OCI-LY1 (cell line): ENCODE data around the gene DYRK3.
"Not testable (repeated sequence)": the region's sequence is repeated elsewhere in the genome, so short reads cannot be mapped to it uniquely, and the experiment has no call there.

Experiments
- H2AFZ ChIP-seq: fragments of 200-600 bp; sonication (generic), shearing (Covaris generic); 2 replicates; pipeline ENCODE4 v1.6.0; 2014; ENCODE audit warnings: antibody characterized with exemption, mild to moderate bottlenecking, low read length
- H3F3A ChIP-seq: fragments of 200-600 bp; sonication (generic), shearing (Covaris generic); 2 replicates; pipeline ENCODE4 v1.6.0; 2014; ENCODE audit warnings: mild to moderate bottlenecking, antibody characterized with exemption, low read length, moderate library complexity; ENCODE audit not compliant: insufficient read depth
- H3K27ac ChIP-seq: fragments of 200-600 bp; sonication (generic); 2 replicates; pipeline ENCODE4 v1.5.1; 2014; ENCODE audit warnings: low read length, mixed run types, mild to moderate bottlenecking, low read depth; ENCODE audit not compliant: poor library complexity, severe bottlenecking
- H3K27me3 ChIP-seq: fragments of 200-600 bp; sonication (generic); 2 replicates; pipeline ENCODE4 v1.6.0; 2014; ENCODE audit warnings: antibody characterized with exemption, mild to moderate bottlenecking, low read length, moderate library complexity; ENCODE audit not compliant: insufficient read depth
- H3K36me3 ChIP-seq: fragments of 200-600 bp; sonication (generic); 2 replicates; pipeline ENCODE4 v1.6.1; 2014; ENCODE audit warnings: mild to moderate bottlenecking, antibody characterized with exemption, low read length, moderate library complexity, mixed read lengths; ENCODE audit not compliant: insufficient read depth
- H3K4me1 ChIP-seq: fragments of 200-600 bp; sonication (generic); 2 replicates; pipeline ENCODE4 v1.5.1; 2014; ENCODE audit warnings: mild to moderate bottlenecking, low read length, moderate library complexity; ENCODE audit not compliant: insufficient read depth, severe bottlenecking
- H3K4me2 ChIP-seq: fragments of 200-600 bp; sonication (generic), shearing (Covaris generic); 2 replicates; pipeline ENCODE4 v1.6.1; 2014; ENCODE audit warnings: low read length
- H3K4me3 ChIP-seq: fragments of 200-600 bp; sonication (generic); 2 replicates; pipeline ENCODE4 v1.5.1; 2014; ENCODE audit warnings: low read length, low read depth, mild to moderate bottlenecking, mixed read lengths; ENCODE audit not compliant: poor library complexity, severe bottlenecking
- H3K79me2 ChIP-seq: fragments of 200-600 bp; shearing (Covaris generic); 2 replicates; pipeline ENCODE4 v1.6.1; 2016; ENCODE audit warnings: mixed run types, low read length, mixed read lengths; ENCODE audit not compliant: insufficient read depth
- H3K9ac ChIP-seq: fragments of 200-600 bp; sonication (generic), shearing (Covaris generic); 2 replicates; pipeline ENCODE4 v1.6.1; 2014; ENCODE audit warnings: mild to moderate bottlenecking, low read length, mixed read lengths
- H3K9me2 ChIP-seq: fragments of 200-600 bp; sonication (generic), shearing (Covaris generic); 2 replicates; pipeline ENCODE4 v1.6.1; 2014; ENCODE audit warnings: low read depth, mild to moderate bottlenecking, low read length, mixed read lengths
- H3K9me3 ChIP-seq: fragments of 200-600 bp; shearing (Covaris generic); 2 replicates; pipeline ENCODE4 v1.6.1; 2014; ENCODE audit warnings: low read length, mixed read lengths
- H4K20me1 ChIP-seq: fragments of 200-600 bp; sonication (generic), shearing (Covaris generic); 2 replicates; pipeline ENCODE4 v1.6.0; 2016; ENCODE audit warnings: mild to moderate bottlenecking, low read length; ENCODE audit not compliant: insufficient read depth
- CTCF ChIP-seq: fragments of 200-600 bp; sonication (generic), shearing (Covaris generic); IDR thresholded peaks from 2 replicates; pipeline ENCODE4 v1.5.1; 2017; ENCODE audit warnings: mild to moderate bottlenecking, antibody characterized with exemption, low read length, moderate library complexity, mixed read lengths
- EZH2 ChIP-seq: fragments of 200-600 bp; sonication (generic), shearing (Covaris generic); IDR thresholded peaks from 2 replicates; pipeline ENCODE4 v1.8.0; 2017; ENCODE audit warnings: borderline replicate concordance, mixed run types, mild to moderate bottlenecking, antibody characterized with exemption, low read length, moderate library complexity, mixed read lengths

The DYRK3 gene

GRCh38 chr1:206609229-206609991, 25.9 kb upstream of the DYRK3 start:
- H4K20me1 ChIP-seq, result no peaks in the 10 kb centered on the region
- H3K4me1 ChIP-seq, result peaks cover 12% of the 10 kb centered on the region
- H3F3A ChIP-seq, result 0 out of 2 replicates have a peak, but pooled peaks cover 3% of the 10 kb centered on the region
- H2AFZ ChIP-seq, result no peak overlapping the region
- no peaks in the 10 kb centered on the region for H3K27me3 ChIP-seq
- no peaks in the 10 kb centered on the region for H3K9me3 ChIP-seq
- H3K9me2 ChIP-seq, result no peaks in the 10 kb centered on the region
- H3K4me2 ChIP-seq, result no peak overlapping the region
- TF ChIP-seq EZH2 (no peak), CTCF (no peak)
- H3K27ac ChIP-seq, result no peak overlapping the region
- peaks cover 28% of the 10 kb centered on the region; the same call in 1 of the 2 replicates for H3K36me3 ChIP-seq
- H3K9ac ChIP-seq, result no peak overlapping the region
- 0 out of 2 replicates have a peak, but pooled peaks cover 5% of the 10 kb centered on the region for H3K79me2 ChIP-seq
- no peak overlapping the region for H3K4me3 ChIP-seq

- H3K4me1 ChIP-seq, result peaks cover 12% of the 10 kb centered on the region
- H3K4me3 ChIP-seq, result peak within 1 kb of the TSS; percentile 84
- no peak within 1 kb of the TSS for H2AFZ ChIP-seq
- peaks cover 13% of the 10 kb centered on the region; the same call in 1 of the 2 replicates for H3K36me3 ChIP-seq
- peak within 1 kb of the TSS; percentile 81 for H3K9ac ChIP-seq
- 0 out of 2 replicates have a peak, but pooled peaks cover 3% of the 10 kb centered on the region for H3F3A ChIP-seq
- no peak within 1 kb of the TSS for H3K27ac ChIP-seq
- 0 out of 2 replicates have a peak, but pooled peaks cover 5% of the 10 kb centered on the region for H3K79me2 ChIP-seq
- no peaks in the 10 kb centered on the region for H3K9me3 ChIP-seq
- peak; percentile 92 for TF ChIP-seq CTCF
- TF ChIP-seq EZH2, result no peak
- peak within 1 kb of the TSS; percentile 71 for H3K4me2 ChIP-seq
- H3K27me3 ChIP-seq, result no peaks in the 10 kb centered on the region
- no peaks in the 10 kb centered on the region for H4K20me1 ChIP-seq
- H3K9me2 ChIP-seq, result no peaks in the 10 kb centered on the region
These were observed 23.0 kb upstream of the DYRK3 start, which contains the start of gene EIF2D for GRCh38 chr1:206612129-206612876. TSS of gene EIF2D (minus strand) at chr1:206612465. CDS start at chr1:206612342, 123 bp downstream.

- not testable (repeated sequence) for H3K36me3 ChIP-seq, H3K4me1 ChIP-seq, H3K27me3 ChIP-seq, H3F3A ChIP-seq, H3K9me3 ChIP-seq, H4K20me1 ChIP-seq, H3K4me3 ChIP-seq, H3K9me2 ChIP-seq, H3K4me2 ChIP-seq, H3K27ac ChIP-seq, H3K9ac ChIP-seq, H2AFZ ChIP-seq, H3K79me2 ChIP-seq
These were observed 8.9 kb upstream of the DYRK3 start for GRCh38 chr1:206626396-206626795.
